ENCODE results near the gene STAT4.

The STAT4 gene

DNA sequence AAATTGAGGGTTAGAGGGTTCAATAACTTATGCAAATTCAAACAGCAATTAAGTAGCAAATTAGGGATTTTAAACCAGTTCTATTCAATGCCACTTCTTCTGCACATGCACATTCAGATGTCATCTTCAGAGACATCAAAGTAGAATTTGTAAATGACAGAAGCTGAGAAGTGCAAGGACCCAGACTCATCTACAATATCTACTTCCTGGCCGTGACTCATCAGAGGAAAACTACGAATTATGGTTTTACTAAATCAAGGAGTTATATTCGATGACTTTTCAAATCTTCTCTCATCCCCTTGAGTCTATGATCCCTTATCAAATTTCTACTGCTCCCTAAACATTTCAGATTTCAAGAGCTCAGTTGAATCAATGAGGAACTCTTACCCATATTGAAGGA, 20.0 kb upstream of the STAT4 start:
- no peaks in the 10 kb centered on the region for H3K27me3 ChIP-seq (ENCODE audit: control insufficient read depth in 1 of 2, insufficient read depth in 1 of 2, low read length in 2 of 2)
- H3K27ac ChIP-seq (ENCODE audit: low read length, poor library complexity, severe bottlenecking): no peak overlapping the region
- no peak overlapping the region for H4K91ac ChIP-seq (ENCODE audit: low read length)
- H3K4ac ChIP-seq (ENCODE audit: low read depth in 1 of 2, low read length in 2 of 2): no peak overlapping the region
- H2AFZ ChIP-seq (ENCODE audit: low read depth, low read length): no peak overlapping the region
- H3K36me3 ChIP-seq (ENCODE audit: control insufficient read depth in 1 of 2, insufficient read depth in 2 of 2, low read depth in 1 of 2, low read length in 2 of 2): no peaks in the 10 kb centered on the region
- no peak overlapping the region for H2BK15ac ChIP-seq (ENCODE audit: low read depth, poor library complexity, severe bottlenecking)
- no peak overlapping the region for H2AK5ac ChIP-seq (ENCODE audit: low read length, severe bottlenecking)
- no peak overlapping the region for H2BK12ac ChIP-seq (ENCODE audit: low read length in 2 of 2)
- no peak overlapping the region for H3K18ac ChIP-seq (ENCODE audit: low read depth in 1 of 2, low read length in 2 of 2)
- no peak overlapping the region for H3K4me2 ChIP-seq (ENCODE audit: low read length, poor library complexity, severe bottlenecking)
- no peak for DNase-seq
- no peak overlapping the region for H3K14ac ChIP-seq (ENCODE audit: low read length in 2 of 2)
- H4K8ac ChIP-seq (ENCODE audit: low read length): no peak overlapping the region
- H3K9me3 ChIP-seq (ENCODE audit: control insufficient read depth, low read length): no peaks in the 10 kb centered on the region
- 69% methylated on average over 3 of the region's 3 CpGs for WGBS
- no peaks in the 10 kb centered on the region for H3K79me1 ChIP-seq (replicated peaks; ENCODE audit: low read length, poor library complexity, severe bottlenecking)
- H3K4me3 ChIP-seq (ENCODE audit: insufficient read depth in 1 of 2, low read depth in 1 of 2, low read length in 2 of 2): no peak overlapping the region
- H3K9ac ChIP-seq (ENCODE audit: low read length): peak overlapping the region; percentile 59
- no peak overlapping the region for H3K23ac ChIP-seq (ENCODE audit: low read length in 2 of 2)
- H2BK5ac ChIP-seq (ENCODE audit: low read depth, low read length, poor library complexity, severe bottlenecking): no peak overlapping the region
- peaks cover 6% of the 10 kb centered on the region for H3K4me1 ChIP-seq (ENCODE audit: control insufficient read depth, insufficient read depth, low read depth, low read length)
- H2BK120ac ChIP-seq (ENCODE audit: low read depth, low read length): no peak overlapping the region

DNA sequence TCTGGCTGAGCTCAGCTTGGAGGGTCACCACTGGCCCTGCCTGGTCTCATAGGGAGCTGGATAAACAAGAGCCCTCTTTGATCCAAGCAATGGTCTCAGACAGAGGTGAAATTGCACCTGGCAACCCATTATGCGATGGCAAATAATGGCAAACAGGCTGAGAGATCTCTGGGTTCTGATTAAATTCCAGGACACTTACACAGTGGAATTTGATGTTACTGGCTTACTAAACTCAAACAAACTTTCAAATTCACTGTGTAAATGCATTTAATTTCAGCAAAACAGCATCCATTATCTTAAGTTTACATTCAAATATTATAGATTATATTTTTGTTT, 19.5 kb upstream of the STAT4 start:
- no peak overlapping the region for H3K23ac ChIP-seq (ENCODE audit: low read length in 2 of 2)
- H3K4me3 ChIP-seq (ENCODE audit: insufficient read depth in 1 of 2, low read depth in 1 of 2, low read length in 2 of 2): no peak overlapping the region
- peak overlapping the region; percentile 5 for H2AK5ac ChIP-seq (ENCODE audit: low read length, severe bottlenecking)
- no peak for DNase-seq
- H4K91ac ChIP-seq (ENCODE audit: low read length): no peak overlapping the region
- no peak overlapping the region for H2BK120ac ChIP-seq (ENCODE audit: low read depth, low read length)
- no peak overlapping the region for H2BK5ac ChIP-seq (ENCODE audit: low read depth, low read length, poor library complexity, severe bottlenecking)
- no peaks in the 10 kb centered on the region for H3K9me3 ChIP-seq (ENCODE audit: control insufficient read depth, low read length)
- no peak overlapping the region for H3K18ac ChIP-seq (ENCODE audit: low read depth in 1 of 2, low read length in 2 of 2)
- H3K14ac ChIP-seq (ENCODE audit: low read length in 2 of 2): no peak overlapping the region
- no peak overlapping the region for H2BK15ac ChIP-seq (ENCODE audit: low read depth, poor library complexity, severe bottlenecking)
- H3K4me2 ChIP-seq (ENCODE audit: low read length, poor library complexity, severe bottlenecking): no peak overlapping the region
- no peaks in the 10 kb centered on the region for H3K36me3 ChIP-seq (ENCODE audit: control insufficient read depth in 1 of 2, insufficient read depth in 2 of 2, low read depth in 1 of 2, low read length in 2 of 2)
- H3K27me3 ChIP-seq (ENCODE audit: control insufficient read depth in 1 of 2, insufficient read depth in 1 of 2, low read length in 2 of 2): no peaks in the 10 kb centered on the region
- H2BK12ac ChIP-seq (ENCODE audit: low read length in 2 of 2): no peak overlapping the region
- H3K4ac ChIP-seq (ENCODE audit: low read depth in 1 of 2, low read length in 2 of 2): peak overlapping the region; percentile 5 to 14
- WGBS: 100% methylated on average over 1 of the region's 1 CpG
- no peaks in the 10 kb centered on the region for H3K79me1 ChIP-seq (replicated peaks; ENCODE audit: low read length, poor library complexity, severe bottlenecking)
- no peak overlapping the region for H3K9ac ChIP-seq (ENCODE audit: low read length)
- no peak overlapping the region for H2AFZ ChIP-seq (ENCODE audit: low read depth, low read length)
- no peak overlapping the region for H4K8ac ChIP-seq (ENCODE audit: low read length)
- no peak overlapping the region for H3K27ac ChIP-seq (ENCODE audit: low read length, poor library complexity, severe bottlenecking)
- peaks cover 6% of the 10 kb centered on the region for H3K4me1 ChIP-seq (ENCODE audit: control insufficient read depth, insufficient read depth, low read depth, low read length)

DNA sequence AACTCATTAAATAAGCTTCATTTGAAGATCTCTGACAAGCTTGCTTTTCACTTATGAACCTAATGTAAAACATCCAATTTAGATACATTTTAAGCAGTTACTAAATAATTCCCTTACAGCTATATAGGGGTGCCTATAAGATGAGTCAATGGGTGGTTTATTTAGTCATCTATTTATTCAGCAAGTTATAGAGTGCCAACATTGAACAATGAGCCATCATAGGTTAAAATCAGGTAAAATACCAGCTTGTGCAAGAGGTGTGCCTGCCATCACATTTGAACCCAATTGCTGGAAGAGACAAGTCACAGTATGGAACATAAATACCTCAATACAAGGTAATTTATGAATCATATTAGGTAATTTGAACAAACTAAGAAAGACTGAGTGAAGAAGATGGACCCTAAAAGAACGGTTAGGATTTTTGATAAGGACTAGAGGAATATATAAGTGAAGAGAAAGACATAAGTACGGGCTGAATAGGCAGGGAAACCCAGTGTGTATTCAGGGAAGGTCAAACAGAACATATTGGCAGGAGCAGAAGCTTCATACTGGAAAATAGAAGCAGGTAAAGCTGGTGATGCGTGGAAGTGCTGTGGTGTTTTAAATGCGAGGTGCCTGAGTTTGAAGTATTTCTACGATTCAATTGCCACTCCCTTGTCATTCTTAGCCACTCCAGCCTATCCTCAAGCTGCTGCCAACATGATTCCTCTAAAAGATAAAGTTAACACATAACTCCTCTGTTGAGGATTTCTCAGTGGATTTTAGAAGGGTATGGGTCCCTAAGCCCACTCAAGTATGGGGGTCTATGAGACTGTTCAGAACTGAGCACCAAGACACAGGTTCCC, 18.9 kb upstream of the STAT4 start:
- H2BK15ac ChIP-seq (ENCODE audit: low read depth, poor library complexity, severe bottlenecking): no peak overlapping the region

DNA sequence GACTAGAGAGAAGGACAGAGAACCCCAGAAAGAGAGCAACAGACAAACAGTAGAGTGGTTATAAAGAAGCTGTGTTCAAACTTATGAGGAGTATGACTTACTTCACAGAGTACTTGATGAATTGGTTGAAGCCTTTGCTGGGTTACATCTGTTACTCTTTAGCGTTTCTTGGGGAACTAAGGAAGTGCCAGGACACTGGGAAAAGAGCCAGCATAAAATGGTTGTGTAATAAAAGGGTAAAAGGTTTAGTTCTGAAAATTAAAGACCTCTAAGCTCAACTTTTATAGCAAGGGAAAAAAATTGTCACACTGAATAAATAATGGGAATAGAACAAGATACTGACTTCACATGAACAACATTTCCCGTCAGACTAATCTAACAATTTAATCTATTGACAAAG, 17.0 kb upstream of the STAT4 start:
- peak; percentile 61 for DNase-seq
- H2AK5ac ChIP-seq (ENCODE audit: low read length, severe bottlenecking): no peak overlapping the region
- peak overlapping the region; percentile 26 for H3K9ac ChIP-seq (ENCODE audit: low read length)
- no peak overlapping the region for H4K91ac ChIP-seq (ENCODE audit: low read length)
- no peak overlapping the region for H2BK5ac ChIP-seq (ENCODE audit: low read depth, low read length, poor library complexity, severe bottlenecking)
- no peaks in the 10 kb centered on the region for H3K9me3 ChIP-seq (ENCODE audit: control insufficient read depth, low read length)
- H2BK120ac ChIP-seq (ENCODE audit: low read depth, low read length): no peak overlapping the region
- H2BK15ac ChIP-seq (ENCODE audit: low read depth, poor library complexity, severe bottlenecking): no peak overlapping the region
- H3K14ac ChIP-seq (ENCODE audit: low read length in 2 of 2): no peak overlapping the region
- no peak overlapping the region for H3K27ac ChIP-seq (ENCODE audit: low read length, poor library complexity, severe bottlenecking)
- no peak overlapping the region for H3K18ac ChIP-seq (ENCODE audit: low read depth in 1 of 2, low read length in 2 of 2)
- H4K8ac ChIP-seq (ENCODE audit: low read length): no peak overlapping the region
- no peak overlapping the region for H2AFZ ChIP-seq (ENCODE audit: low read depth, low read length)
- no peak overlapping the region for H3K4me2 ChIP-seq (ENCODE audit: low read length, poor library complexity, severe bottlenecking)
- H3K4ac ChIP-seq (ENCODE audit: low read depth in 1 of 2, low read length in 2 of 2): no peak overlapping the region
- no peak overlapping the region for H3K23ac ChIP-seq (ENCODE audit: low read length in 2 of 2)
- no peak overlapping the region for H2BK12ac ChIP-seq (ENCODE audit: low read length in 2 of 2)
- H3K79me1 ChIP-seq (replicated peaks; ENCODE audit: low read length, poor library complexity, severe bottlenecking): no peaks in the 10 kb centered on the region
- WGBS: 55% methylated on average over 1 of the region's 2 CpGs
- H3K27me3 ChIP-seq (ENCODE audit: control insufficient read depth in 1 of 2, insufficient read depth in 1 of 2, low read length in 2 of 2): no peaks in the 10 kb centered on the region
- H3K4me1 ChIP-seq (ENCODE audit: control insufficient read depth, insufficient read depth, low read depth, low read length): peaks cover 3% of the 10 kb centered on the region
- H3K4me3 ChIP-seq (ENCODE audit: insufficient read depth in 1 of 2, low read depth in 1 of 2, low read length in 2 of 2): no peak overlapping the region
- H3K36me3 ChIP-seq (ENCODE audit: control insufficient read depth in 1 of 2, insufficient read depth in 2 of 2, low read depth in 1 of 2, low read length in 2 of 2): no peaks in the 10 kb centered on the region

More for the DNA sequence above, 18.9 kb upstream of the STAT4 start:
- Histone ChIP-seq H3K23ac (ENCODE audit: low read length in 2 of 2) (no peak overlapping the region), H3K18ac (ENCODE audit: low read depth in 1 of 2, low read length in 2 of 2) (no peak overlapping the region), H2BK12ac (ENCODE audit: low read length in 2 of 2) (no peak overlapping the region), H3K9ac (ENCODE audit: low read length) (no peak overlapping the region), H4K91ac (ENCODE audit: low read length) (no peak overlapping the region), H3K14ac (ENCODE audit: low read length in 2 of 2) (no peak overlapping the region), H2BK120ac (ENCODE audit: low read depth, low read length) (no peak overlapping the region), H2AFZ (ENCODE audit: low read depth, low read length) (no peak overlapping the region), H3K4me3 (ENCODE audit: insufficient read depth in 1 of 2, low read depth in 1 of 2, low read length in 2 of 2) (no peak overlapping the region), H2AK5ac (ENCODE audit: low read length, severe bottlenecking) (peak overlapping the region; percentile 5), H3K4me2 (ENCODE audit: low read length, poor library complexity, severe bottlenecking) (no peak overlapping the region), H4K8ac (ENCODE audit: low read length) (no peak overlapping the region), H3K4me1 (ENCODE audit: control insufficient read depth, insufficient read depth, low read depth, low read length) (peaks cover 6% of the 10 kb centered on the region), H3K79me1 (replicated peaks; ENCODE audit: low read length, poor library complexity, severe bottlenecking) (no peaks in the 10 kb centered on the region), H2BK5ac (ENCODE audit: low read depth, low read length, poor library complexity, severe bottlenecking) (no peak overlapping the region), H3K4ac (ENCODE audit: low read depth in 1 of 2, low read length in 2 of 2) (peak overlapping the region; percentile 5 to 14), H3K27me3 (ENCODE audit: control insufficient read depth in 1 of 2, insufficient read depth in 1 of 2, low read length in 2 of 2) (no peaks in the 10 kb centered on the region), H3K27ac (ENCODE audit: low read length, poor library complexity, severe bottlenecking) (no peak overlapping the region), H3K9me3 (ENCODE audit: control insufficient read depth, low read length) (no peaks in the 10 kb centered on the region), H3K36me3 (ENCODE audit: control insufficient read depth in 1 of 2, insufficient read depth in 2 of 2, low read depth in 1 of 2, low read length in 2 of 2) (no peaks in the 10 kb centered on the region)
- WGBS: 91% methylated on average over 2 of the region's 5 CpGs
- no peak for DNase-seq

Data from mesenchymal stem cell (in vitro differentiated cells and primary cell).